Prostate gland (tissue), 2 donors: ENCODE measurements around the gene ATP6V1A. TPM values are rescaled to one million over a fixed set of nuclear protein-coding genes. Genes with fewer than 3 reads are reported as not detected.

Experiments
- DNase-seq: peaks from one replicate; pipeline ENCODE4 v3.0.0-alpha.2; 2019; ENCODE audit warnings: low spot score
- H3K27ac ChIP-seq, 2 donors: fragments of 200-600 bp; sonication (generic); 2 replicates each; pipeline ENCODE4 v1.5.1; 2017 to 2019
- H3K27me3 ChIP-seq: fragments of 200-600 bp; sonication (generic); replicated peaks from 2 replicates; pipeline ENCODE4 v1.5.1; 2019; ENCODE audit not compliant: insufficient read depth
- H3K36me3 ChIP-seq, 2 donors: fragments of 200-600 bp; sonication (generic); 1 replicate in 1 of 2; 2 replicates in 1 of 2; pipeline versions ENCODE4 v1.5.1 to v1.8.1; 2017 to 2019
- H3K4me1 ChIP-seq: fragments of 200-600 bp; sonication (generic); replicated peaks from 2 replicates; pipeline ENCODE4 v1.5.1; 2019
- H3K4me3 ChIP-seq, 2 donors: fragments of 200-600 bp; sonication (generic); 2 replicates each; pipeline ENCODE4 v1.5.1; 2017 to 2019
- H3K9me3 ChIP-seq: fragments of 200-600 bp; sonication (generic); 2 replicates; pipeline ENCODE4 v1.5.1; 2017
- POLR2A ChIP-seq: fragments of 450-650 bp; IDR thresholded peaks from one replicate; pipeline ENCODE4 v1.6.1; 2016; ENCODE audit warnings: antibody characterized with exemption, mild to moderate bottlenecking
- POLR2AphosphoS5 ChIP-seq: sonication (generic); formaldehyde crosslinking; IDR thresholded peaks from one replicate; pipeline ENCODE4 v1.6.1; 2017; ENCODE audit warnings: antibody characterized with exemption
- WGBS: methylation state at CpG from one replicate; pipeline ENCODE4 v1.1.5; 2018; 5-methylcytosine and 5-hydroxymethylcytosine counted together
- intact Hi-C: fragments of 100-400 bp; cut with DNase I; formaldehyde crosslinking; loops from one replicate; pipeline ENCODE4 v1.14.2; 2022
- total RNA-seq, 2 donors: library from RNA; depleted of rRNA; stranded (reverse); fragments of >200 nt; gene quantifications; one replicate each; pipeline ENCODE4 v1.1.0, GENCODE V29; 2016
- TF ChIP-seq, protein P1 (sequence below), 4 experiments: fragments of 200-600 bp in 2 of 4; fragments of 450-650 bp in 2 of 4; sonication (generic) in 2 of 4; IDR thresholded peaks; 1 replicate in 3 of 4; 2 replicates in 1 of 4; pipeline ENCODE4 v1.5.1; 2016 to 2019; ENCODE audit warnings: antibody characterized with exemption in 4 of 4, mild to moderate bottlenecking in 2 of 4, moderate library complexity in 2 of 4

Gene ATP6V1A
- total RNA-seq = 10 to 100 TPM; 43.4 to 60.4 TPM

DNA sequence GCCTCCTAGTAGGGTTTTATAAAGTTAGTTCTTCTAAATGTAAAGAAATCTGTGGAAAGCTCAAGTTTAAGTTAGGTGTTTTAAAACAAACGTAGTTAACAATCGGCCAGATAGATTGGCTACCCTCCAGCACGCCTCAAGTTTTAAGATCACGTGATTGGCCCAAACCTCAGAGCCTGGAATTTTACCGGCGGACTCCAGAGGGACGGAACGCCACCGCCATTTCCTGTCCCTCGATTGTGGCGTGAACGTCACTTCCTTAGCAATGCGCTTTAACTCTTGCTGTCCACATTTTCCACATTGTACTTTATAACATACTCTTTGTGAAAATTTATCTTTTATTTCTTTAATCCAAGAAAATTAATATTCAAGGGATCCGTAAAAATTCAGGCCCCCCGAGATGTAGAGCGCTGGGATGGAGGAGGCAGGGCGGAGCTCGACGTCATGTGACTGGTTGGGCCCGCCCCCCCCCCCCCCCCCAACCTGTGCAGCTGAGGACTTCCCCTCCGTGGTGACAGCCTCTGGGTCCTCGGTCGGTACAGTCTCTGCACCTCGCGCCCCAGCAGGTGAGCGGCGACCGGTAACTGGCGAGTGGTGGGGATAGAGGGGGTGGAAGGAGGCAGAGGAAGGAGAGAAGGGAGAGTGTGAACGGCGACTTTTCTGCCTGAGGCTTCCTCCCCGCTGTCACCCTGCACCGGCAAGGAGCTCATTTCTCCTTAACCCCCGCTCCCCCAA, at the start of gene ATP6V1A:
TSS of gene ATP6V1A (plus strand) at position 488 of the 735 bp plus-strand sequence. CDS start 31,719 bp downstream, outside the sequence.
- intact Hi-C loops = loop anchor here (2.0 to 10.0 kb wide), 4 partner anchors 50 to 1401 kb away; partner anchors contain the start of genes CCDC191, QTRT2, SPICE1 and USF3
- no peaks in the 10 kb centered on the region for H3K36me3 ChIP-seq
- TF ChIP-seq, protein P1, sequence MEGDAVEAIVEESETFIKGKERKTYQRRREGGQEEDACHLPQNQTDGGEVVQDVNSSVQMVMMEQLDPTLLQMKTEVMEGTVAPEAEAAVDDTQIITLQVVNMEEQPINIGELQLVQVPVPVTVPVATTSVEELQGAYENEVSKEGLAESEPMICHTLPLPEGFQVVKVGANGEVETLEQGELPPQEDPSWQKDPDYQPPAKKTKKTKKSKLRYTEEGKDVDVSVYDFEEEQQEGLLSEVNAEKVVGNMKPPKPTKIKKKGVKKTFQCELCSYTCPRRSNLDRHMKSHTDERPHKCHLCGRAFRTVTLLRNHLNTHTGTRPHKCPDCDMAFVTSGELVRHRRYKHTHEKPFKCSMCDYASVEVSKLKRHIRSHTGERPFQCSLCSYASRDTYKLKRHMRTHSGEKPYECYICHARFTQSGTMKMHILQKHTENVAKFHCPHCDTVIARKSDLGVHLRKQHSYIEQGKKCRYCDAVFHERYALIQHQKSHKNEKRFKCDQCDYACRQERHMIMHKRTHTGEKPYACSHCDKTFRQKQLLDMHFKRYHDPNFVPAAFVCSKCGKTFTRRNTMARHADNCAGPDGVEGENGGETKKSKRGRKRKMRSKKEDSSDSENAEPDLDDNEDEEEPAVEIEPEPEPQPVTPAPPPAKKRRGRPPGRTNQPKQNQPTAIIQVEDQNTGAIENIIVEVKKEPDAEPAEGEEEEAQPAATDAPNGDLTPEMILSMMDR (IDR thresholded peaks at IDR 0.05) = peak in 1 of 4 experiments; percentile 36
- TF ChIP-seq POLR2A (peak; percentile 68), POLR2AphosphoS5 (peak; percentile 68)
- peak within 1 kb of the TSS; percentile 99 for H3K27ac ChIP-seq
- peak within 1 kb of the TSS; percentile 85 to 93 for H3K4me3 ChIP-seq
- H3K4me1 ChIP-seq = no peaks in the 10 kb centered on the region
- WGBS = 1% methylated on average over 31 of the region's 34 CpGs
- H3K27me3 ChIP-seq = no peaks in the 10 kb centered on the region
- DNase-seq = peak; percentile 93
- H3K9me3 ChIP-seq = no peaks in the 10 kb centered on the region

DNA sequence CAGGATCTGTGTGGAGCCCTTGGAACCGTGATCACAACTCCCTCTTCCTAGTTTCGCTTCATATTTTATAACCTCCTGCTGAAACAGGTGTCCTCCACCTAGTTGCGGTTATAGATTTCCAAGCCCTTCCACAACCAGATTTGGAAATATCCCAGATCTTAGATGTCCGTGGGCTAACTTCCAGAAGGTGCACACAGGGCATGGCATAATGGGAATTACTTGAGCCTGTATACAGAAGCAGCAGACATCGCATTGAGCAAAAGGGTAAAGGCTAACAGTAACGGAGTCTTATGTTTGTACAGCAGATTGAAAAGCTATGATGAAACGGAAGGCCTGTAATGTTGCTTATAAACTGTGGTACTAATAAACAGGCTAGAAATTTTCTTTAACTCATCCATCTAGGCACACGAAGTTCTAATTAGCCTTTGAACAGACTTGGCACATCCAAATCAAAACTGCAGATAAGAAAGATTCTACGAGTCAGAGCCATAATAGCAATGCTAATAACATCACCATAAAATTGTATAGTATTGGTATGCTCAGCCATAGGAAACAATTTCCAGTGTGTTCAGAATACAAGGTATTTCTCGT, 49.2 kb upstream of the ATP6V1A start:
- H3K36me3 ChIP-seq = no peaks in the 10 kb centered on the region
- WGBS = 4% methylated on average over 10 of the region's 10 CpGs
- H3K4me1 ChIP-seq = no peaks in the 10 kb centered on the region
- no peaks in the 10 kb centered on the region for H3K27me3 ChIP-seq
- TF ChIP-seq POLR2A (no peak), POLR2AphosphoS5 (peak; percentile 2)
- TF ChIP-seq, protein P1 (IDR thresholded peaks at IDR 0.05) = no peak
- H3K27ac ChIP-seq = peak overlapping the region; percentile 100
- H3K4me3 ChIP-seq = peak overlapping the region; percentile 99 to 100
- intact Hi-C loops = loop anchor here (2.0 to 5.0 kb wide), 2 partner anchors 35 to 49 kb away; partner anchors contain the start of genes ATP6V1A and NAA50
- H3K9me3 ChIP-seq = no peaks in the 10 kb centered on the region
- no peak for DNase-seq

DNA sequence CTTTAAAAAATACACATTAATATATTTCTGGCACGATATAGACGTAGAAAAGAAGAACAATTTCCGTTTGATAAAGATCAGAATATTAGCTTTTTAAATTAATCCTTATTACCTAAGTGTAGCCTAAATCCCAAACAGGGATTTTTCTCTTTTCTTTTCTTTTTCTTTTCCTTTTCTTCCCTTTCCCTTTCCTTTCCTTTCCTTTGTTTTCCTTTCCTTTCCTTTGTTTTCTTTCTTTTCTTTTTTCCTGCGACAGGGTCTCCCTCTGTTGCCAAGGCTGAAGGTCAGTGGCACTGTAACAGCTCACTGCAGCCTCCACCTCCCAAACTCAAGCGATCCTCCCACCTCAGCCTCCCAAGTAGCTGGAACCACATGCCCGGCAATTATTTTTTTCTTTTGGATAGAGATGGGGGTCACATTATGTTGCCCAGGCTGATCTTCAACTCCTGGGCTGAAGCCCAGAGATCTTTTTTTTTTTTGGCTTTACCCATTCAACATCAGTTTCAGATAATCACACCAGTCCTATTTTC, 48.6 kb upstream of the ATP6V1A start:
- Histone ChIP-seq H3K27me3 (no peaks in the 10 kb centered on the region), H3K36me3 (no peaks in the 10 kb centered on the region), H3K27ac (peak overlapping the region in 1 of 2 donors; percentile 100), H3K4me3 (no peak overlapping the region), H3K9me3 (no peaks in the 10 kb centered on the region), H3K4me1 (no peaks in the 10 kb centered on the region)
- WGBS = 64% methylated on average over 6 of the region's 6 CpGs
- intact Hi-C loops = loop anchor here (5.0 kb wide), 1 partner anchor 36 kb away; no protein-coding TSS in a partner anchor
- DNase-seq = no peak
- TF ChIP-seq POLR2A = no peak
- TF ChIP-seq POLR2AphosphoS5 = no peak
- TF ChIP-seq, protein P1 (IDR thresholded peaks at IDR 0.05) = no peak

GRCh38 chr3:113698956-113699355, 47.9 kb upstream of the ATP6V1A start:
- Histone ChIP-seq H3K4me3 (no peak overlapping the region), H3K9me3 (no peaks in the 10 kb centered on the region), H3K27me3 (no peaks in the 10 kb centered on the region), H3K36me3 (no peaks in the 10 kb centered on the region), H3K4me1 (no peaks in the 10 kb centered on the region), H3K27ac (peak overlapping the region in 1 of 2 donors; percentile 100)
- TF ChIP-seq POLR2A (no peak), POLR2AphosphoS5 (no peak)
- TF ChIP-seq, protein P1 (IDR thresholded peaks at IDR 0.05) = no peak
- no peak for DNase-seq
- intact Hi-C loops = loop anchor here (5.0 kb wide), 1 partner anchor 37 kb away; no protein-coding TSS in a partner anchor
- WGBS = 29% methylated on average over 24 of the region's 24 CpGs
